ENCODE measurements around the gene MT1G.

DNA sequence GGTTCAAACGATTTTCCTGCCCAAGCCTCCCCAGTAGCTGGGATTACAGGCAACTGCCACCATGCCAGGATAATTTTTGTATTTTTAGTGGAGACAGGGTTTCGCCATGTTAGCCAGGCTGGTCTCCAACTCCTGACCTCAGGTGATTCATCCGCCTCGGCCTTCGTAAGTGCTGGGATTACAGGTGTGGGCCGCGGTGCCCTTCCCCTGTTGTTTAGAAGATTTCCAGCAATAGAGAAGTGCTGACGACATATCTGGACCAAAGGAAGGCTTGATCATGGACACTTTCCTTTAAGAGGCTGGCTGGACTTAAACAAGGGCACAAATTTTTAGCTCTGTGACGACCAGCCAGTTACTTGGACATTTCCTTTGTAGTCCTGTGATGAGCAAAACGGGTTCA lies 36.7 kb downstream of the MT1G start:
- no peak for TF ChIP-seq EZH2phosphoT487 (IDR thresholded peaks at IDR 0.05; ENCODE audit: borderline replicate concordance)
- TF ChIP-seq, protein P1, sequence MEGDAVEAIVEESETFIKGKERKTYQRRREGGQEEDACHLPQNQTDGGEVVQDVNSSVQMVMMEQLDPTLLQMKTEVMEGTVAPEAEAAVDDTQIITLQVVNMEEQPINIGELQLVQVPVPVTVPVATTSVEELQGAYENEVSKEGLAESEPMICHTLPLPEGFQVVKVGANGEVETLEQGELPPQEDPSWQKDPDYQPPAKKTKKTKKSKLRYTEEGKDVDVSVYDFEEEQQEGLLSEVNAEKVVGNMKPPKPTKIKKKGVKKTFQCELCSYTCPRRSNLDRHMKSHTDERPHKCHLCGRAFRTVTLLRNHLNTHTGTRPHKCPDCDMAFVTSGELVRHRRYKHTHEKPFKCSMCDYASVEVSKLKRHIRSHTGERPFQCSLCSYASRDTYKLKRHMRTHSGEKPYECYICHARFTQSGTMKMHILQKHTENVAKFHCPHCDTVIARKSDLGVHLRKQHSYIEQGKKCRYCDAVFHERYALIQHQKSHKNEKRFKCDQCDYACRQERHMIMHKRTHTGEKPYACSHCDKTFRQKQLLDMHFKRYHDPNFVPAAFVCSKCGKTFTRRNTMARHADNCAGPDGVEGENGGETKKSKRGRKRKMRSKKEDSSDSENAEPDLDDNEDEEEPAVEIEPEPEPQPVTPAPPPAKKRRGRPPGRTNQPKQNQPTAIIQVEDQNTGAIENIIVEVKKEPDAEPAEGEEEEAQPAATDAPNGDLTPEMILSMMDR (conservative IDR thresholded peaks at IDR 0.05; ENCODE audit: low read length): no peak

Measured in Loucy (cell line).